ENCODE measurements around the gene DLL1. TPM values are rescaled to one million over a fixed set of nuclear protein-coding genes. Genes with fewer than 3 reads are reported as not detected.
A peak's percentile ranks its signal among the peaks of the same experiment; 100 is the strongest.

Gene DLL1
- total RNA-seq, 1 experiment from 2014 or later: 2.8 TPM

- no peak overlapping the region for H3K27ac ChIP-seq (ENCODE audit: insufficient read length, low read depth, low read length)
Measured at GRCh38 chr6:170260686-170261085, 30.2 kb downstream of the DLL1 start.

More at GRCh38 chr6:170260686-170261085, 30.2 kb downstream of the DLL1 start:
- no peak overlapping the region for H2AK5ac ChIP-seq (ENCODE audit: insufficient read length, low read length)
- no peak overlapping the region for H3T11ph ChIP-seq (ENCODE audit: low read length)
- H3K23ac ChIP-seq (ENCODE audit: insufficient read length, low read depth, low read length): no peak overlapping the region
- H2BK20ac ChIP-seq (ENCODE audit: low read depth, low read length, poor library complexity, severe bottlenecking): no peak overlapping the region
- H3K14ac ChIP-seq (ENCODE audit: insufficient read depth, low read length): no peak overlapping the region
- Mint-ChIP-seq H3K27me3 (ENCODE audit: low read depth) (peaks cover 5% of the 10 kb centered on the region), H3K27ac (no peak overlapping the region), H3K9me3 (no peaks in the 10 kb centered on the region), H3K4me3 (no peak overlapping the region), H3K36me3 (ENCODE audit: insufficient read depth in 1 of 3, low read depth in 3 of 3) (no peaks in the 10 kb centered on the region), H3K4me1 (peaks cover 0 to 5% of the 10 kb centered on the region in 2 experiments; a peak in 2 of 4 replicates)
- no peak overlapping the region for H2AFZ ChIP-seq (ENCODE audit: low read length)
- no CpG with 5 or more reads among the region's 7 CpGs for WGBS (ENCODE audit: extremely low coverage, insufficient read length, low lambda C conversion rate)
- no peak overlapping the region for H3K9ac ChIP-seq (ENCODE audit: extremely low read depth, insufficient read length, low read length)
- H3K4me1 ChIP-seq (ENCODE audit: insufficient read depth, low read length): no peaks in the 10 kb centered on the region
- no peak overlapping the region for H2BK12ac ChIP-seq (ENCODE audit: insufficient read length, low read depth, low read length)
- no peaks in the 10 kb centered on the region for H3K79me2 ChIP-seq (ENCODE audit: insufficient read depth, low read length)
- no peaks in the 10 kb centered on the region for H3K79me1 ChIP-seq (ENCODE audit: insufficient read depth, low read depth, low read length, poor library complexity, severe bottlenecking)
- H4K5ac ChIP-seq (ENCODE audit: insufficient read length, low read depth, low read length): no peak overlapping the region
- no peak overlapping the region for H3K4me2 ChIP-seq (ENCODE audit: insufficient read depth, insufficient read length, low read length)
- H3K9me3 ChIP-seq (ENCODE audit: control insufficient read depth, low read depth, low read length): no peaks in the 10 kb centered on the region
- no peak overlapping the region for H4K91ac ChIP-seq (ENCODE audit: insufficient read length, low read depth, low read length)
- H2BK5ac ChIP-seq (ENCODE audit: insufficient read length, low read length): no peak overlapping the region
- H4K20me1 ChIP-seq (ENCODE audit: control insufficient read depth, insufficient read depth, insufficient read length): no peaks in the 10 kb centered on the region
- no peak overlapping the region for H3K18ac ChIP-seq (ENCODE audit: insufficient read length, low read depth, low read length)
- no peaks in the 10 kb centered on the region for H3K23me2 ChIP-seq (ENCODE audit: insufficient read length, low read depth, low read length, poor library complexity, severe bottlenecking)
- TF ChIP-seq CTCF (conservative IDR thresholded peaks at IDR 0.05): peak; percentile 48
- no peak for DNase-seq
- H2BK15ac ChIP-seq (ENCODE audit: low read depth, low read length): no peak overlapping the region
- no peak overlapping the region for H2BK120ac ChIP-seq (ENCODE audit: low read depth, low read length, poor library complexity, severe bottlenecking)
- H4K8ac ChIP-seq (replicated peaks; ENCODE audit: insufficient read length, low read depth, low read length): no peak overlapping the region
- no peak overlapping the region for H3K56ac ChIP-seq (ENCODE audit: insufficient read length, low read depth, low read length)
- H3K27me3 ChIP-seq (ENCODE audit: insufficient read depth, low read length): no peaks in the 10 kb centered on the region
- no peak overlapping the region for H3K4ac ChIP-seq (ENCODE audit: low read depth, low read length)
